ENCODE results near the gene NPRL2.
A peak's percentile ranks its signal among the peaks of the same experiment; 100 is the strongest.
"Not testable (repeated sequence)": the region's sequence is repeated elsewhere in the genome, so short reads cannot be mapped to it uniquely, and the experiment has no call there.

Gene NPRL2

DNA sequence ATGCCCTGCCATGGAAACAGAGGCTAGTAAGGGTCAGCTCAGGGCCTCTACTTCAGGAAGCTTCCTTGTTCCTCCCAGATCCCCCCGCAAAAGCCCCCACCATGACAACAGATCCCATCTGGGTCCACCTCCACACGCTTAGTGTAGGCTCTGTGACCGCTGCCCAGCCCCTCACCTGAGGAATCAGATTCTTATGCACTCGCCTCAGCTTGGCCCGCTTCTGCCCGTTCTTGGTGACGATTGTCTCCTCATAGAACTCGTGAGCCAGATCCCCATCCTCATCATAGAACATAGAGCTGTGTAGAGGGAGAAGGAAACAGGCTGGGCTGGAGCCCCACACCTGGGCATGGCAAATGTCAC, 24.4 kb downstream of the NPRL2 start:
- no peak for DNase-seq

GRCh38 chr3:50325497-50326181, 24.9 kb downstream of the NPRL2 start:
- DNase-seq: no peak

GRCh38 chr3:50325113-50325480, 25.5 kb downstream of the NPRL2 start:
- no peak for DNase-seq

- DNase-seq: peak; percentile 17
These were observed 26.0 kb downstream of the NPRL2 start for GRCh38 chr3:50324351-50325112.

GRCh38 chr3:50323614-50324199, 26.9 kb downstream of the NPRL2 start:
- DNase-seq: no peak

- DNase-seq: no peak
These were observed 27.4 kb downstream of the NPRL2 start for GRCh38 chr3:50323092-50323600.

- DNase-seq: peak; percentile 47
These were observed 28.0 kb downstream of the NPRL2 start, which contains the start of gene HYAL2 for GRCh38 chr3:50322386-50323091. Gene HYAL2 (minus strand): TSS chr3:50322745. CDS start chr3:50320489, 2,256 bp downstream.

DNA sequence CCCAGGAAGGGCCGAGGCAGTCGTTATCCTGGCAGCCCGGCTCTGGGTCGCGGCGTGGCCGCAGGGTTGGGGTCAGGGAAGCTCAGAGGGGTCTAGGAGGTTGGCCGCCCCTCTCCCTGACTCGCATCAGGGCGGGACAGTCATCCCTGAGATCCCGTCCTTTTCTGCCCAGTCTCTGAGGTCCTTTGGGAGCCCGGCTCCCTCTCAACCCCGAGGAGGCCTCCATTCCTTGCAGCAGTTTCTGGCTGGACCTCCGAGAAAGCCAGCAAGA, 28.5 kb downstream of the NPRL2 start:
- DNase-seq: no peak

DNA sequence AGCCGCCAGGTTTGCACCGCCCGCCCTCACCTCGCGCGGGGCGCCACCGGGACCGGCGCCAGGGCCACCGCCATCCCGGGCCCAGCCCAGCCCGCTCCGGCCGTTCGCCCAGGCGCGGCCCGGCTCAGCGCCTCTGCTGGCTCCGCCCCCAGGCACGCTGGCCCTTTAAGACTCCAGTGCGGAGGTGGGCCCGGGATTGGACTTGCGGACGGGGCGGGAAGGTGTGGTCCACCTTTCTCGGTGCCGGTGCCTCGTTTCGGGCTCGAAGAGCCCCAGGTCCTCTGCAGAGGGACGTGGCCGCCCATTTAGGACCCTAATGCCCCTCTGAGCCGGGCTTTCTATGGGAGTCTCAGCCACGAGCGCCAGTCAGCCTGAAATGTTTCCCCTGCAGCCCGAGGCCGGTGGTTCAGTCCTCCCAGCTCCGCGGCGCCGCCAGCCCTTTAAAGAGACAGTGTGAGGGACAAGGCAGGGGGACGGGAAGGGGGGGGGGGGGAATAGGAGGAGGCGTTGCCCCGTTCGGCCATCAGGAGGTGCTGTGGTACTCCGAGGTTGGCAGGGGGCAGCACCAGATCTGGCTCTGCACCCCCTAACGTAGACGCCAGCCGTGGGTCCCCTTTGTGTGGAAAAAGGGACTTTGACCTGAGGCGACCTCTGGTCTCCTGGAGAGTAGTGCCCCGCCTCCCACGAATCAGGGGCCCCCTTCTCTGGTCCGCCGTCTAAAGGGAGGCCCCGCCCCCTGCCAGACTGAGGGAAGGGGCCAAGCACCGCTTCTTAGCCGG, 29.1 kb downstream of the NPRL2 start:
- DNase-seq: peak; percentile 70

GRCh38 chr3:50320853-50321335, 29.7 kb downstream of the NPRL2 start:
- peak; percentile 40 for DNase-seq

GRCh38 chr3:50319894-50320625, 30.5 kb downstream of the NPRL2 start:
- DNase-seq: no peak

GRCh38 chr3:50319181-50319893, 31.2 kb downstream of the NPRL2 start:
- DNase-seq: no peak

DNA sequence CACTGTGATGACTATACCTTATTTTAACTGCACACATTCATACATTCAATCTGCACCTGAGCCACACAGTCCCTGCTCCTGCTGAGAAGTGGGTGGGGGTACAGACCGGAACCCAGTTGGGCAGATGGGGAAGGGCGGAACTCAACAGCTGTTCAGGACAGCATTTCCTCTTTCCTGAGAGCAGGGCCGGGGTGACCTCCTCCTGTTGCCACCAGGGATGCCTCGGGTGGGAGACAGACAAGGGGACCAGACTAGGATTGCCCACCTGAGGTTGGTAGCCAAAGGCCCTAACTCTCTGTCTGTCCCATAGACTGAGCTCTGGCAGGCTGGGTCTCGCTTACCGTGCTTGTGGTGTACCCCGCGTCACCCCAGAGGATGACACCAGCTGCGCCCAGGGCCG, 32.0 kb downstream of the NPRL2 start:
- no peak for DNase-seq

- DNase-seq: no peak
These were observed 32.4 kb downstream of the NPRL2 start for GRCh38 chr3:50318163-50318562.

DNA sequence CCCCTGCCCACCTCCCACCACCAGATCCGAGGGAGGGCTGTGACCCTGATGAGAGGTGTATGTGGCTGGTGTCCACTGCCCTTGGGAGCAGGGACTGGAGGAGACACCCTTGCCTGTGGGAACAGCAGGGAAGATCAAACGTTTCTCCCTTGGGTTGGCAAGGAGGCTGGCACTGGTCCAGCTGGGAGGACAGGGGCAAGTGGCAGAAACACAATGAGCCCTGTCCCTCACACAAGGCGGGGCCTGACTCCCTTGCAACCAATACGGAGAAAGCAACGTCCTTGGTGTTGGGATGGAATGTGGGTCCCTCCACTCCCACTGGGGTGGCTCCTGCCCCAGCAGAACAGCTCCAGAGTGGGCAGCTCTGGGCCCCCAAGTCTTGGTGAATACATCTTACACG, 33.3 kb downstream of the NPRL2 start:
- no peak for DNase-seq

GRCh38 chr3:50316657-50317242, 33.8 kb downstream of the NPRL2 start:
- DNase-seq: no peak

DNA sequence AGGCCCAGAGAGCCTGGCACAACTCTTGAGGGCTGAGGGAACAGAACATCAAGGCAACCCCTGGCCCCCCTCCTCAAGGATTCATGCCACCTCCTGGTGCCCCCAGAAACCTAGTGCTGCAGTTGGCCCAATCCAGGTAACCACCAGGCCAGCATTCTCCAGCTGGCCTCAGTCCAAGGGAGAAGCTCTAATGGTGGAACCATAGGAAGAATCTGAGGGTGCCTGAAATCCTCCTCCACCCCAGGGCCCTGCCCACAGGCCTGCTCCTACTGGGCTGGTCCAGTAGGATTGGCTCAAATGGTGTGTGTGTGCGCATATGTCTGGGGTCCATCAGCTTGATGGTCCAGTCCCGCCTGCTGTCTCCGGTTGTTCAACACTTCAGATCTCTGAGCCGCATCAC, 35.8 kb downstream of the NPRL2 start:
- DNase-seq: no peak

DNA sequence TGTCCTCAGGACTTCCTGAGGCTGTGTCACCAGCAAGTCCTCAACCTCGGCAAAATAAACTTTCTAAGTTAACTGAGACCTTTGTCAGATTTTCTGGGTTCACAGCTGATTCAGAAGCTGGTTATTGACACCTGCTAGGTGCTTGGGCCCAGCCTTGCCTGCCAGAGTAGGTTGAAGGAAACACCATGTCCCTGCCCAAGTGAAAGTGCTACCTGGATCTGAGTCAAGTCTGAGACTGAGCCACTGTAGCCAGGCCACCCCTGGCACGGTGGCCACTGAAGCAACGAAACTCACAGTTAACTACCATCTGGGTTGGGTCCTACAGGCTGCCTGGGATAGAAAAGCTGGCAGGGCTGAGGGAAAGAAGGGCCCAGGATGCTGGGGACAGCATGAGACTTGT, 36.2 kb downstream of the NPRL2 start:
- no peak for DNase-seq

GRCh38 chr3:50312041-50312440, 38.5 kb downstream of the NPRL2 start:
- DNase-seq: not testable (repeated sequence)

DNA sequence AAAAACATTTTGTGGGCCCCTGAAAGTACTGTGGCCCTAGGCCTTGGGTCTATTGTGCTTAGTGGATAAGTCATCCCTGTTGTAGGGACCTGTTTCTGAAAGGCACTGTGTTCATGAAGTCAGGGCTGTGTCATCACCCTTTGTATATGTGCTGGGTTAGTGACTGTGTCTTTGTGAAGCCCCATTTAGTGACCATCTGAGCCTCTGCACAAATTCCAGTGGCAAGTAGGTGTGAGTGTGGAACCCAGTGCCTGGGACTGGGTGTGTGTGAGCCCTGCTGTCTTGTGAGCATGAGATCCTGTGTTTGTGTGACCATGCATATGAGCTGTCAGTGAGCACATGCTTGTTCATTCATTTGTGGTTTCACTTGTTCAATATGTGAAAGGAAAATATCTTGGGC, 46.0 kb downstream of the NPRL2 start:
- DNase-seq: no peak

All from NCI-H1105 treated with DMSO at 0.1 percent for 48 hours (cell line).